ENCODE data around the gene CTIF.

GRCh38 chr18:48901145-48902022 is 362.6 kb downstream of the CTIF start:
- TF ChIP-seq CTCF (conservative IDR thresholded peaks at IDR 0.05 in 1 of 2, IDR thresholded peaks at IDR 0.05 in 1 of 2; ENCODE audit: low read depth in 1 of 2, low read length in 2 of 2): no peak
- TF ChIP-seq EZH2 (IDR thresholded peaks at IDR 0.05; ENCODE audit: low read length, missing control alignments): no peak
